B cell (primary cell): ENCODE results near the gene FITM1.

Experiments
- EZH2 ChIP-seq: IDR thresholded peaks from 2 replicates; pipeline ENCODE4 v1.6.1; 2012; ENCODE audit warnings: borderline replicate concordance, low read depth, mild to moderate bottlenecking, moderate library complexity, low read length; ENCODE audit not compliant: insufficient read depth, poor library complexity, severe bottlenecking
- TF ChIP-seq, protein P1 (sequence below): fragments of 200-600 bp; IDR thresholded peaks from one replicate; pipeline ENCODE4 v1.8.0; 2022; ENCODE audit warnings: antibody characterized with exemption, mild to moderate bottlenecking

DNA sequence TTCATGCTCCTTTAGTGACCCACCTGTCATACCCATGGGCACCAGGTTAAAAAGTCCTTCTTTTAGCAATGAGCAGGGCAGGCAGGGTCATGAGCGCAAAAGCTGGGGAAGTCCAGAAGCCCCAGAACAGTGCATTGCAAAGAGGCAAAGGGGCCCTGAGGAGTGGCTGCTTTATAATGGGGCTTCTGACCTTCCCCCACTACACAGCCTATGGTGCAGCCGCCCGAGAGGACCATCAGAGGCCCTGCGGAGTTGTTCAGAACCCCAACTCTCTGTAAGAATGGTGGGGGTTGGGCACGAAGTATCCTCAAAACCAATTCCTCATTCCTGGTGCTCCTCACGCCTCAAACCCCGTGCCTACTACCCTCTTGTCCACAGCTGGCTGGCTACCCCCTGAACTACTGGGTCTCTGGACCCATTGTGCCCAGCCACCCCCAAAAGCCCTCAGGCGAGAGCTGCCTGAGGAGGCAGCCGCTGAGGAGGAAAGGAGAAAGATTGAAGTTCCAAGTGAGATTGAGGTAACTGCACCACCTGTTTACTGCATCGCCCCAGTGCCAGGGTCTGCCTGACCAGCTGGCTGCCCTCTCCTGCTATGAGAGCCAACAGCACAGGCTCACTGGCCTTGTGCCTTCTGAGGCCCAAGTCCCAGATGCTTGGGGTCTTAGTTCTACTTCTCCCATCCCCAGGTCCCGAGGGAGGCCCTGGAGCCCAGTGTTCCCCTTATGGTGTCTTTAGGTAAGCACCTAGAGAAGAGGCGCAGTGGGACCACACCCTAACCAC, 48.1 kb downstream of the FITM1 start:
- TF ChIP-seq, protein P1, sequence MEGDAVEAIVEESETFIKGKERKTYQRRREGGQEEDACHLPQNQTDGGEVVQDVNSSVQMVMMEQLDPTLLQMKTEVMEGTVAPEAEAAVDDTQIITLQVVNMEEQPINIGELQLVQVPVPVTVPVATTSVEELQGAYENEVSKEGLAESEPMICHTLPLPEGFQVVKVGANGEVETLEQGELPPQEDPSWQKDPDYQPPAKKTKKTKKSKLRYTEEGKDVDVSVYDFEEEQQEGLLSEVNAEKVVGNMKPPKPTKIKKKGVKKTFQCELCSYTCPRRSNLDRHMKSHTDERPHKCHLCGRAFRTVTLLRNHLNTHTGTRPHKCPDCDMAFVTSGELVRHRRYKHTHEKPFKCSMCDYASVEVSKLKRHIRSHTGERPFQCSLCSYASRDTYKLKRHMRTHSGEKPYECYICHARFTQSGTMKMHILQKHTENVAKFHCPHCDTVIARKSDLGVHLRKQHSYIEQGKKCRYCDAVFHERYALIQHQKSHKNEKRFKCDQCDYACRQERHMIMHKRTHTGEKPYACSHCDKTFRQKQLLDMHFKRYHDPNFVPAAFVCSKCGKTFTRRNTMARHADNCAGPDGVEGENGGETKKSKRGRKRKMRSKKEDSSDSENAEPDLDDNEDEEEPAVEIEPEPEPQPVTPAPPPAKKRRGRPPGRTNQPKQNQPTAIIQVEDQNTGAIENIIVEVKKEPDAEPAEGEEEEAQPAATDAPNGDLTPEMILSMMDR = no peak
- TF ChIP-seq EZH2 = no peak
